ENCODE data around the gene ALPG.

DNA sequence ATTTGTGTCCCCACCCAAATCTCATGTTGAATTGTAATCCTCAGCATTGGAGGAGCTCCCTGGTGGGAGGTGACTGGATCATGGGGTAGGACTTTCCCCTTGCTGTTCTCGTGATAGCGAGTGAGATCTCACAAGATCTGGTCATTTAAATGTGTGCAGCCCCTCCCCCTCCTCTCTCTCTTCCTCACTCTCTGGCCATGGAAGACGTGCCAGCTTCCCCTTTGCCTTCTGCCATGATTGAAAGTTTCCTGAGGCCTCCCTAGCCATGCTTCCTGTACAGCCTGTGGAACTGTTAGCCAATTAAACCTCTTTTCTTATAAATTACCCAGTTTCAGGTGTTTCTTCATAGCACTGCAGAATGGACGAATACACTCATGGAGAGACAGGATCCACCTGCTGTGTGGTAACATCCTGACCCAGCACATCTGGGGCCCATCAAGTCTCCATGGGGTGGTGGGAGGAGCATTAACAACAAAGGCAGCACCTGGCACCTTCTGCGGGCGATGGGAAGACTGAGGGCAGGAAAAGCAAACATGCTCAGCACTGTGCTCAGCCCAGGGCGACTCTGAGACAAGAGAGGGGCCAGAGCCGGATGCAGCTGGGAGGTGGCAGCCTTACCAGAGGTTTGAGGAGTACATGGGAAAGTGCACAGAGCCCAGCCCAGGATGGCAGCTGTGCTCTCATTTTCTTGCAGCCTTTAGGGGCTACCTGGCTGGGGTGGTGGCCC, 44.3 kb upstream of the ALPG start:
- TF ChIP-seq, protein P1, sequence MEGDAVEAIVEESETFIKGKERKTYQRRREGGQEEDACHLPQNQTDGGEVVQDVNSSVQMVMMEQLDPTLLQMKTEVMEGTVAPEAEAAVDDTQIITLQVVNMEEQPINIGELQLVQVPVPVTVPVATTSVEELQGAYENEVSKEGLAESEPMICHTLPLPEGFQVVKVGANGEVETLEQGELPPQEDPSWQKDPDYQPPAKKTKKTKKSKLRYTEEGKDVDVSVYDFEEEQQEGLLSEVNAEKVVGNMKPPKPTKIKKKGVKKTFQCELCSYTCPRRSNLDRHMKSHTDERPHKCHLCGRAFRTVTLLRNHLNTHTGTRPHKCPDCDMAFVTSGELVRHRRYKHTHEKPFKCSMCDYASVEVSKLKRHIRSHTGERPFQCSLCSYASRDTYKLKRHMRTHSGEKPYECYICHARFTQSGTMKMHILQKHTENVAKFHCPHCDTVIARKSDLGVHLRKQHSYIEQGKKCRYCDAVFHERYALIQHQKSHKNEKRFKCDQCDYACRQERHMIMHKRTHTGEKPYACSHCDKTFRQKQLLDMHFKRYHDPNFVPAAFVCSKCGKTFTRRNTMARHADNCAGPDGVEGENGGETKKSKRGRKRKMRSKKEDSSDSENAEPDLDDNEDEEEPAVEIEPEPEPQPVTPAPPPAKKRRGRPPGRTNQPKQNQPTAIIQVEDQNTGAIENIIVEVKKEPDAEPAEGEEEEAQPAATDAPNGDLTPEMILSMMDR (IDR thresholded peaks at IDR 0.05 in 2 of 3, conservative IDR thresholded peaks at IDR 0.05 in 1 of 3; ENCODE audit: borderline replicate concordance in 1 of 3, insufficient read depth in 1 of 3, low read depth in 2 of 3, low read length in 2 of 3) = no peak
- TF ChIP-seq POLR2A (IDR thresholded peaks at IDR 0.05; ENCODE audit: borderline replicate concordance, extremely low read depth, insufficient read depth, insufficient read length) = no peak
- TF ChIP-seq ZNF274 (IDR thresholded peaks at IDR 0.05; ENCODE audit: low read depth, low read length) = no peak
- no peak for TF ChIP-seq EZH2 (IDR thresholded peaks at IDR 0.05)
- no peak for TF ChIP-seq ZFX (IDR thresholded peaks at IDR 0.05)
- no peak for TF ChIP-seq SP1 (IDR thresholded peaks at IDR 0.05; ENCODE audit: low read depth)
- TF ChIP-seq EZH2phosphoT487 (IDR thresholded peaks at IDR 0.05; ENCODE audit: borderline replicate concordance) = no peak
- TF ChIP-seq YY1 (IDR thresholded peaks at IDR 0.05; ENCODE audit: extremely low read depth, insufficient replicate concordance, low read depth, low read length) = no peak

Measured in HCT116 (cell line).